ENCODE data around the gene CREB3L4.

The CREB3L4 gene

DNA sequence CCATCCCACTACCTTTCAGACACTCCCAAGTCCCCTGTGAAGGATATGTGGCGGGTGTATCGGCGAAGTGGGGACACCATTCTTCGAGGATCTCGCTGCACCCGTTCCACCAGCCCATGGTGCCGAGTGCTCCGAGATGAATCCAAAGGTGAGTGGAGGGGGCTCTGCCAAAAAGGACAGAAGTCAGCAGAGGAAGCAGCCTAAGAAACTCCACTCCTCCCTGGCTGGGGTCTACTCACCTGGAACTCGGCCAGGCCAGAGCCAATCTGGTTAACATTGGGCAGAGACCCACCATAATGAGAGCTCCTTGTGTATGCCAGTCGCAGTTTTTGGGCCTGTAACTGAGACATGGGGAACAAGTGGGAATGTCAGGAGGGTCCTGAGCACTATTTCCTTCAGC, 12.9 kb upstream of the CREB3L4 start:
- H3K36me3 ChIP-seq (ENCODE audit: control insufficient read depth, insufficient read depth, low read length) = peaks cover 25% of the 10 kb centered on the region
- H3K9ac ChIP-seq (ENCODE audit: low read depth, low read length) = no peak overlapping the region
- H3K9me3 ChIP-seq (ENCODE audit: control insufficient read depth, insufficient read depth, low read length) = no peaks in the 10 kb centered on the region
- H3K4me1 ChIP-seq (ENCODE audit: control insufficient read depth, insufficient read depth, low read length) = peaks cover 7% of the 10 kb centered on the region
- no peaks in the 10 kb centered on the region for H3K27me3 ChIP-seq (ENCODE audit: control insufficient read depth, insufficient read depth, low read length)
- no peak overlapping the region for H3K4me3 ChIP-seq (ENCODE audit: low read depth, low read length)

DNA sequence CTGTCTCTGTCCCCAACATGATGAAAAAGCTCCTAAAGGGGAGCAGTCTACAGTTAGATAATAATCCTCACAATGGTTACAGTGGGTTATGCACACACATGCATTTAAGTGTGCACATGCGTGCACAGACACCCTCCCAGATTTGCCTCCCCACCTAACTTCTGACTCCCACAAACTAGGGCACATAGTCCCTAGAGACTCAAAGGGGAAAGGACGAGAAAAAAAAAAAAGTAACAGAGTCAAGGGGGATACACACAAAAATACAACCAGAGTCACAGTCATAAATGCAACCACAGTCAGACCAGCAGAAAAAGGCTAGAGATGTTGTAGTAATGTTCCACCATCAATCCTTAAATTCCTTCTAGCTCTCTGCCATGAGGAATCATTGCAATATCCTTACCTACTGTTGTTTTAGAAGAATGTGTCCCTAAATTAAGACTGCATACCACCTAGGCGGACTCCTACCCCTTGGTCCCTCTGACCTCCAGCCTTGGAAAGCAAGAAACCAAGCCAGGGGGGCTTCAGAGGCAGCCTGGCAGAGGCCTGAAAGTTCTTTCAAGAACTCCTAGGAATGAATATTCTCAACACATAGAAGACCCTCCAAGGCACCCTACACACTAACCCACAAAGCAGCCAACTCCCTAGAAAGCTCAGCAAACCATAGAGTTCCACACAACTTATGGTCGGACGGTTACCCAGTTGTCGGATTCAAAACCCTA, 10.5 kb upstream of the CREB3L4 start:
- Histone ChIP-seq H3K4me1 (ENCODE audit: control insufficient read depth, insufficient read depth, low read length) (peaks cover 15% of the 10 kb centered on the region), H3K9me3 (ENCODE audit: control insufficient read depth, insufficient read depth, low read length) (no peaks in the 10 kb centered on the region), H3K9ac (ENCODE audit: low read depth, low read length) (peak overlapping the region; percentile 71), H3K4me3 (ENCODE audit: low read depth, low read length) (peak overlapping the region; percentile 97), H3K36me3 (ENCODE audit: control insufficient read depth, insufficient read depth, low read length) (peaks cover 24% of the 10 kb centered on the region), H3K27me3 (ENCODE audit: control insufficient read depth, insufficient read depth, low read length) (no peaks in the 10 kb centered on the region)

DNA sequence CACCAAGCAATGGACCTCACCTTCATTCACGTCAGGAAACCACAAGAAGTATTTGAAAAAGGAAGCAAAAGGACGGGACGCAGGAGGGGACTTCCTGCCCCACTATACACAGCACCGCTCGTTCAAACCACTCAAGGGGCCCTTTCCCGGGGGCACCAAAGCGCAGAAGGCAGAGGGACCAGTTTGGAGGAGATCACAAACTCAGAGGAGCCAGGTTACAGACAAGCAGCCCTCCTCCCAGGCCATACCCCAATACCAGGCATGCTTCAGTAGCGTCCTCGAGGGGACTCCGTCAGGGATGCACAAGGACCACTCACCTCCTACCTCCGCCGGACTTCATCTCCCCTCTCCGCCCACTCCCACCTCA, 10.0 kb upstream of the CREB3L4 start:
- peak overlapping the region; percentile 97 for H3K4me3 ChIP-seq (ENCODE audit: low read depth, low read length)
- no peaks in the 10 kb centered on the region for H3K9me3 ChIP-seq (ENCODE audit: control insufficient read depth, insufficient read depth, low read length)
- peaks cover 19% of the 10 kb centered on the region for H3K36me3 ChIP-seq (ENCODE audit: control insufficient read depth, insufficient read depth, low read length)
- H3K9ac ChIP-seq (ENCODE audit: low read depth, low read length) = peak overlapping the region; percentile 71
- no peaks in the 10 kb centered on the region for H3K27me3 ChIP-seq (ENCODE audit: control insufficient read depth, insufficient read depth, low read length)
- H3K4me1 ChIP-seq (ENCODE audit: control insufficient read depth, insufficient read depth, low read length) = peaks cover 16% of the 10 kb centered on the region

DNA sequence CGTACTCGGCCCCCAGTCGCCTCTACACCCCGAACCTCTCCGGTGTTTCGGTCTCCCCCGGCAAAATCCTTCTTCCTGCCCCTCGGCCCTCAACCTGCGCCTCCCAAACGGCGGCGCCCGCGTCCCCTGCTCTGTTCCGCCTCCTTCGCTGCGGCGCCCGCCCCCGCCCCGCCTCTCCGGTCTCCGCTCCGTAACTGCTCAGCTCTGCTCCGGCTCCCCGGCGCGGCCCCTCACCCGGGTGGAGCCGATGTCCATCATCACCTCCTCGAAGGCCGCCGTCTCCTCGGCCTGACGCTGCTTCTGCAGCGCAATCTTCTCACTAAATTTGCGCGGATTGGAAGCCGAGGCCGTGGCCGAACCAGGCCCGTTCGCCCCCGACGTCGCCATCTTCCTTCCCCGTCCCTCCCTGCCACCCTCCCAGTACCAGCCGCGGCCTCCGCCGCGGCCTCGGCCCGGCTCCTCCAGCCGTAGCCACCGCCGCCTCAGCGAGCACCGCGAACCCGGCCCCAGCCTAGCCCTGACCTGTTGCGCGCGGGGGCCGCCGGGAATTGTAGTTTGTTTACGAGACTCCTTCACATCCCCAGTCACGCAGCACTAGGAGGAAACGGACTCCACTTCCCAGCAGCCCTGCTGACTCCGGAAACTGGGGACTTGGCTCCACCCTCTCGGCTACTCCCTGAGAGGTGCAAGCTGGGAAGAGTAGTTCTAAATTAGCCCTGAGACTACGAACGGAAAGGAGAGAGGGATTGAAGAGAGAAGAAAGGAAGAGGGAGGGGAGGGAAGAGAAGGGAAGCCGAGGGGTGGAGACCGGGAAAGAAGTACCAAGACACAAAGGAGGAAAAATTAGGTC, 9.4 kb upstream of the CREB3L4 start, which contains the start of gene CRTC2:
CRTC2 (minus strand) TSS at position 502 of the 850 bp plus-strand sequence; CDS start at position 387, 115 bp downstream.
- Histone ChIP-seq H3K4me1 (ENCODE audit: control insufficient read depth, insufficient read depth, low read length) (peaks cover 16% of the 10 kb centered on the region), H3K9ac (ENCODE audit: low read depth, low read length) (peak within 1 kb of the TSS; percentile 71), H3K36me3 (ENCODE audit: control insufficient read depth, insufficient read depth, low read length) (peaks cover 16% of the 10 kb centered on the region)

DNA sequence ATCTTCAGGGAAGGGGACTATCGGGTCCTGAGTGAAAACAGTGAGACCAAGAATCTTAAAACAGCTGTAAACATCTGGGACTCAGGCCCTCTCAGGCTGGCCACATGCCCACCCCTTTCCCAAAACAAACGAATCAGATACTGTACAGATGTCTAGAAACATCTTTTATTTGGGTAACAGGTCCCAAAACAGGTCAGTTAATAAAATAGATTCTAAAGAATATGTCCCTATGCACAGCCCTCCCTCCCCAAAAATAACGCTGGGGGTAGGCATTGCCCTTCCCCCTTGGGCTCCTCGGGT, 8.8 kb upstream of the CREB3L4 start:
- Histone ChIP-seq H3K4me3 (ENCODE audit: low read depth, low read length) (no peak overlapping the region), H3K27me3 (ENCODE audit: control insufficient read depth, insufficient read depth, low read length) (no peaks in the 10 kb centered on the region), H3K4me1 (ENCODE audit: control insufficient read depth, insufficient read depth, low read length) (peaks cover 16% of the 10 kb centered on the region), H3K9ac (ENCODE audit: low read depth, low read length) (no peak overlapping the region), H3K36me3 (ENCODE audit: control insufficient read depth, insufficient read depth, low read length) (peaks cover 14% of the 10 kb centered on the region), H3K9me3 (ENCODE audit: control insufficient read depth, insufficient read depth, low read length) (no peaks in the 10 kb centered on the region)

More for the DNA sequence above, 9.4 kb upstream of the CREB3L4 start, which contains the start of gene CRTC2:
- Histone ChIP-seq H3K9me3 (ENCODE audit: control insufficient read depth, insufficient read depth, low read length) (no peaks in the 10 kb centered on the region), H3K27me3 (ENCODE audit: control insufficient read depth, insufficient read depth, low read length) (no peaks in the 10 kb centered on the region), H3K4me3 (ENCODE audit: low read depth, low read length) (peak within 1 kb of the TSS; percentile 97)

DNA sequence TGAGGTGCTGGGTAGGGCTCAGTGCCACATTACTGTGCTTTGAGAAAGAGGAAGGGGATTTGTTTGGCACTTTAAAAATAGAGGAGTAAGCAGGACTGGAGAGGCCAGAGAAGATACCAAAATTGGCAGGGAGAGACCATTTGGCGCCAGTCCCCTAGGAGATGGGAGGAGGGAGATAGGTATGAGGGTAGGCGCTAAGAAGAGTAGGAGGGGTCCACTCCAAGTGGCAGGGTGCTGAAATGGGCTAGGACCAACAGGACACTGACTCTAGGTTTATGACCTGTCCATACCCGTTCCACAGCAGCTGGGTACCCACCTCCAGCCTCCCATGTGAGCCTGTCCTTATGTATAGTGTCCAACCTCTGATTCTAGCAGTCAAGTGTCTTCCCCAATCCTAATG, 8.2 kb upstream of the CREB3L4 start:
- Histone ChIP-seq H3K4me3 (ENCODE audit: low read depth, low read length) (no peak overlapping the region), H3K36me3 (ENCODE audit: control insufficient read depth, insufficient read depth, low read length) (peaks cover 14% of the 10 kb centered on the region), H3K9ac (ENCODE audit: low read depth, low read length) (no peak overlapping the region), H3K27me3 (ENCODE audit: control insufficient read depth, insufficient read depth, low read length) (no peaks in the 10 kb centered on the region), H3K9me3 (ENCODE audit: control insufficient read depth, insufficient read depth, low read length) (no peaks in the 10 kb centered on the region), H3K4me1 (ENCODE audit: control insufficient read depth, insufficient read depth, low read length) (peaks cover 16% of the 10 kb centered on the region)

DNA sequence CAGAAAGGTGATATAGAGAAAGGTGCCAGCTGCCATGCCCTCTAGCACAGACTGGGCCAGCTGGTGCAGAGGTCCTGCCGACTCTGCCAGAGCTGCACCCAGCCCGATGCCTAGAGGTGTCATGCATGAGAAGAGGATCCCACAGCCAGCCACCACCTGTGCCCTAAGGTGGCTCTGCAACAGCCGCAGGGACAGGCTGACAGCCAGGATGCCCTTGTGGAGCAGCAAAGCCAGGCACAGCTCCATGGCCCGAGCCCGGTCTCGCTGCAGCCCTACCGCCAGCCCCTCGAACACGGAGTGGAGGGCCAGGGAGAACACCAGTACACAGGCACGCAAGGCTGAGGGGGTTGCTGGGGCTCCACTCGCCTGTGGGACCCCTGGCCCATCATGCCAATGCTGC, 7.5 kb upstream of the CREB3L4 start:
- peaks cover 16% of the 10 kb centered on the region for H3K4me1 ChIP-seq (ENCODE audit: control insufficient read depth, insufficient read depth, low read length)
- no peaks in the 10 kb centered on the region for H3K27me3 ChIP-seq (ENCODE audit: control insufficient read depth, insufficient read depth, low read length)
- no peaks in the 10 kb centered on the region for H3K9me3 ChIP-seq (ENCODE audit: control insufficient read depth, insufficient read depth, low read length)
- H3K36me3 ChIP-seq (ENCODE audit: control insufficient read depth, insufficient read depth, low read length) = peaks cover 12% of the 10 kb centered on the region
- no peak overlapping the region for H3K9ac ChIP-seq (ENCODE audit: low read depth, low read length)
- H3K4me3 ChIP-seq (ENCODE audit: low read depth, low read length) = no peak overlapping the region

DNA sequence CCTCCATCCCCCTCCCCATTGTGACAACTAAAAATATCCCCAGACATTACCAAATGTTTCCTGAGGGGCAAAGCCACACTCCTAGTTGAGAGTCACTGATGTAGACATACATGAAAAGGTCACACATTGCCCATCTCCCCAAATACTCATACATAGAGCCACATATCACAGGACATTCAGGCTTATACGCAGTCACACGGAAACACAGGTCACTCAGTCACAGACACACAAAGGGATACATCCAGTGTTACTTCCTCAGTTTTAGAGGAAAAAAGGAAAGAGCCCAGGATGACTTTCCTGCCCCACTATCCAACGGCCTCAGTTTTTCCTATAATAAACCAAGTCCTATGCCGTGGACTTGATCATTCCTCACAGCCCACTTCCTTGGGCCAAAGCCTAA, 6.3 kb upstream of the CREB3L4 start:
- H3K9ac ChIP-seq (ENCODE audit: low read depth, low read length) = peak overlapping the region; percentile 84
- peaks cover 12% of the 10 kb centered on the region for H3K36me3 ChIP-seq (ENCODE audit: control insufficient read depth, insufficient read depth, low read length)
- H3K27me3 ChIP-seq (ENCODE audit: control insufficient read depth, insufficient read depth, low read length) = no peaks in the 10 kb centered on the region
- H3K4me1 ChIP-seq (ENCODE audit: control insufficient read depth, insufficient read depth, low read length) = peaks cover 16% of the 10 kb centered on the region
- no peaks in the 10 kb centered on the region for H3K9me3 ChIP-seq (ENCODE audit: control insufficient read depth, insufficient read depth, low read length)
- peak overlapping the region; percentile 98 for H3K4me3 ChIP-seq (ENCODE audit: low read depth, low read length)

DNA sequence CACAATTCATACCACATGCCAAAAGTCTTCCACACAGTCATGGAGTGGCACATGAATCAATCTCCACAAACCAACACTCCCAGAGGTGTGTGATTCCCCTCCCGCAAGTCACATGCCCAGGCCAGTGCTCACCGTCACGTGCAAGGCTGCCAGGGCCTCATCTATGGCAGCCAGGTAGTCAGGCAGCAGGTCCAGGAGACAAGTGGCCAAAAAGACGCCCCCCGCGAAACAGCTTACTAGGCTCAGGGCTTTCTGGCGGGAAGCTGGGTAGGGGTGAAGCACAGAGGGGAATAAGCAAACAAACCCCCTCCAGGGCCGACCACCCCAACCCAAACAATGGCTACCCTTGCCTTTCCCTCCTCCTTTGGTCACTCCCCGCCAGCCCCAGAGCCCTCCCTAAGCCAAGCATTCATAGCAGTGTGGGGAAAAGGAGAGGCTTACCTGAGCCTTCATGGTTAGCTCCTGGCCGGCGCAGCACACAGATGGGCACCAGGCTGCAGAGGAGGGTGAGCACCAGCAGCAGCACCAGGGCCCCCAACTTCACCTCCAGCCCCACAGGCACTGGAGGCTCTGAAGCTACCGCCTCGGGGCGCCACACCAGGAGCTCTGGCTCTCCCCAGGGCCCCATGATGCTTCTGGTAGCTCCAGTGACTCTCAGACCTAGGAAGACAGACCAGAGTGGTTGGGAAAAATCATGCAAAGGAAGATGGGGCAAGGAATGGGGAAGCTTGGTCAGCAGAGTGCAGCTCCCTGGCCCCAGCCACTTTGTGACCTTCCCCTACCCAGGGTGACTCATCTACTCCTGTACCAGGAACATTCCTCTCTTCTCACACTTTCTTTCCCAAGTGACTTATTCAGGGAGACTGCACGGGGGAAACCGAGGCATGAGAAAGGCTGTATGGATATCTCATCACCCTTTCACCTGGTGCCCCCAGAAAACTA, 5.3 kb upstream of the CREB3L4 start:
- Histone ChIP-seq H3K27me3 (ENCODE audit: control insufficient read depth, insufficient read depth, low read length) (no peaks in the 10 kb centered on the region), H3K4me3 (ENCODE audit: low read depth, low read length) (peak overlapping the region; percentile 98), H3K36me3 (ENCODE audit: control insufficient read depth, insufficient read depth, low read length) (peaks cover 12% of the 10 kb centered on the region), H3K9ac (ENCODE audit: low read depth, low read length) (peak overlapping the region; percentile 84), H3K4me1 (ENCODE audit: control insufficient read depth, insufficient read depth, low read length) (peaks cover 13% of the 10 kb centered on the region), H3K9me3 (ENCODE audit: control insufficient read depth, insufficient read depth, low read length) (no peaks in the 10 kb centered on the region)

DNA sequence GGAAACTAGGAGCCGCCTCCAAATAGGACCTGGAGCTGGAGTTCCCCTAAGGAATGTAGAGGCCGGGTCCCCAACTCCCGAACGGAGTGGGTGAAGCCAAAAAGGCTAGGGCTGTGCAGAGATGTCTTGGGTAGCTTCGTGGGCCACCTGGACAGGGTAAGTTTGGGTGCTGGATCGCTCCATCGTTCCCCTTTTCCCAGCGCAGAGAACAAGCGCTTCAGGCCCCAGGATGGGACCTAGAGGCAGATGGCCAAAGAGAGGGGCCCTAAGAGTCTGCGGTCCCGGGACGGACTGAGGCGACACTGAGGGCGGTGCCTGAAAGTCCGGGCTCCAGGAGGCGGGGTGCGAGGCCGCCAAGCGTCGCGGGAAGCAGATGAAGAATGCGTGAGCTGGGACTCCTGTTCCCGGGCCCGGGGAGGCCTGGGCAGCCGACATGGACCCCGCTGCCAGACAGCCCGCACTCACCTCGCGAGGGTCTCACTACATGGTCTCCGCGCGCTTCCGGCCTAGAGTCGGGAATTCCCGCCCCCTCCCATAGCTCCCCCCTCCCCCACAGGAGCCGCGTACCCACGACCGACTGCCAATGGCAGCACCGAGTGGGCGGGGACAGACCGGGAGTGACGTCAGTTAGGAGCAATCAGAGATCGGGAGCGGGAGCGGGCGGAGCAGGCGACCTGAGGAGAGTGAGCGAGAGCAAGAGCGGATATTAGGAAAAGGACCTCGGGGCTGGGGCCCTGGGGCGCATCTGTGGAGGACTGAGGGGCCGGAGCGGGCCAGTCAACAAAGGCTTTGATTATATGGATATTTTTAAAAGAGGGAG, 4.5 kb upstream of the CREB3L4 start, which contains the start of gene SLC39A1:
SLC39A1 (minus strand) TSS at position 508 of the 820 bp plus-strand sequence. CDS start 822 bp downstream, outside the sequence.
- no peaks in the 10 kb centered on the region for H3K27me3 ChIP-seq (ENCODE audit: control insufficient read depth, insufficient read depth, low read length)
- H3K4me1 ChIP-seq (ENCODE audit: control insufficient read depth, insufficient read depth, low read length) = peaks cover 13% of the 10 kb centered on the region
- H3K4me3 ChIP-seq (ENCODE audit: low read depth, low read length) = peak within 1 kb of the TSS; percentile 98
- peaks cover 12% of the 10 kb centered on the region for H3K36me3 ChIP-seq (ENCODE audit: control insufficient read depth, insufficient read depth, low read length)
- H3K9ac ChIP-seq (ENCODE audit: low read depth, low read length) = peak within 1 kb of the TSS; percentile 84
- no peaks in the 10 kb centered on the region for H3K9me3 ChIP-seq (ENCODE audit: control insufficient read depth, insufficient read depth, low read length)

Measured in iPS-15b (cell line).